ENCODE measurements around the gene PRKRA. TPM values are rescaled to one million over a fixed set of nuclear protein-coding genes. Genes with fewer than 3 reads are reported as not detected.

The PRKRA gene
- polyA plus RNA-seq, 1 of the 3 experiments (the other 2 are of a cell fraction) = 44.3 TPM

DNA sequence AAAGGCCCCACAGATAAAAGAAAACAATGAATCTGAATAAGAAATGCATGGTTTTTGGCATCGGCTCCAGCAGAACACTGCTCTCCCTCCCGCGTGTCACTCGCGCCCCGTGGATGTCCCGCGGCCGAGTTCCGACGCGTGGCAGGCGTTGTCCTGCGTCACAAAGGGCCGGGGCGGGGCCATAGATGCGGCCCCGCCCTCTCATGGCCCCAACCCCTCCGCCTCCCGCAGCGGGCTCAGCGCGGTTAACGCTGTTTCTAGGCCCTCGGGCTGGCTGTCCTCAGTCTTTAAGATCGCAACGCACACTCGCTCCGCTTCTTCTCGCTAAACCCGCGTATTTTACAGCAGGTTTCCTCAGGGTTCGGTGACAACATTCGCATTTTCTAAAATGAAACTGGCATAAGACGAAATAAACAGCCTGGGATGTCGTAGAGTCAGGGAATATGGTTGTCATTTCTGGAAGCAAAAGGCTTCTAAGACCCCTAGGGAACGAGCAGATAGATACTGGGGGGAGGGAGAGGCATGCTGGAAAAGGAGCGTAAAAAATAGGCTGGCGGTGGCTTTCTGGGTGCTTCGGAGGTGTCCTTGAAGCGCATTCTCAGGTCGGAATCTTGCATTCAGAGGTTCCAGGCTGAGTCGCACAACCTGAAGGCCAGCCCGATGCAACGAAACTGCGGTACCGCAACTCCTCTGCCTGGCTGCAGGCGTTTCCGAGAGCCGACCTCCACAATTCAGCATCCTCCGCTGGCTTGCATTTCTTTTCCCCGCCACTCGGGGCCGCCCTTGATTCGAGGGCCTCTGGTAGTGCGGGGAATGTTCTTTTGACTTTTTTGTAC lies 27.7 kb upstream of the PRKRA start, which contains the start of gene FKBP7:
Gene FKBP7, minus strand, starts transcription at position 162 of the 836 bp plus-strand sequence. Its CDS starts 101 bp downstream, at position 61.
- H3K4me2 ChIP-seq = peak within 1 kb of the TSS; percentile 80
- TF ChIP-seq RXRA (IDR thresholded peaks at IDR 0.05; ENCODE audit: borderline replicate concordance, low read depth) (no peak), TEAD4 (IDR thresholded peaks at IDR 0.05; ENCODE audit: borderline replicate concordance, insufficient read depth) (no peak), RFX5 (IDR thresholded peaks at IDR 0.05; ENCODE audit: low read length) (no peak; the same call in 1 of the 2 replicates), SMC3 (IDR thresholded peaks at IDR 0.05; ENCODE audit: low read depth, low read length) (no peak), ELF1 (IDR thresholded peaks at IDR 0.05) (no peak), GATA2 (CRISPR knock-in tag; IDR thresholded peaks at IDR 0.05) (no peak), CHD2 (IDR thresholded peaks at IDR 0.05; ENCODE audit: low read length, partially characterized antibody) (peak; percentile 34), EZH2phosphoT487 (IDR thresholded peaks at IDR 0.05; ENCODE audit: borderline replicate concordance, low read depth) (no peak), PBX3 (IDR thresholded peaks at IDR 0.05) (no peak), JUND (IDR thresholded peaks at IDR 0.05) (no peak), POLR2AphosphoS5 (IDR thresholded peaks at IDR 0.05; ENCODE audit: low read depth, low read length) (peak; percentile 92), TCF12 (IDR thresholded peaks at IDR 0.05) (no peak), NFIC (IDR thresholded peaks at IDR 0.05; ENCODE audit: borderline replicate concordance) (no peak), FOXJ3 (CRISPR knock-in tag; IDR thresholded peaks at IDR 0.05) (no peak), RAD21 (IDR thresholded peaks at IDR 0.05; ENCODE audit: low read length) (no peak), FOXM1 (IDR thresholded peaks at IDR 0.05; ENCODE audit: low read depth) (no peak), MXI1 (IDR thresholded peaks at IDR 0.05; ENCODE audit: low read depth, low read length) (peak; percentile 96), SIN3A (IDR thresholded peaks at IDR 0.05; ENCODE audit: borderline replicate concordance, low read depth, low read length) (peak; percentile 79; the same call in 1 of the 2 replicates), NRF1 (IDR thresholded peaks at IDR 0.05; ENCODE audit: low read depth, low read length) (no peak)
- TF ChIP-seq, protein P1, sequence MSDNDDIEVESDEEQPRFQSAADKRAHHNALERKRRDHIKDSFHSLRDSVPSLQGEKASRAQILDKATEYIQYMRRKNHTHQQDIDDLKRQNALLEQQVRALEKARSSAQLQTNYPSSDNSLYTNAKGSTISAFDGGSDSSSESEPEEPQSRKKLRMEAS (IDR thresholded peaks at IDR 0.05; ENCODE audit: low read depth) = peak; percentile 94
- TF ChIP-seq, protein P2, sequence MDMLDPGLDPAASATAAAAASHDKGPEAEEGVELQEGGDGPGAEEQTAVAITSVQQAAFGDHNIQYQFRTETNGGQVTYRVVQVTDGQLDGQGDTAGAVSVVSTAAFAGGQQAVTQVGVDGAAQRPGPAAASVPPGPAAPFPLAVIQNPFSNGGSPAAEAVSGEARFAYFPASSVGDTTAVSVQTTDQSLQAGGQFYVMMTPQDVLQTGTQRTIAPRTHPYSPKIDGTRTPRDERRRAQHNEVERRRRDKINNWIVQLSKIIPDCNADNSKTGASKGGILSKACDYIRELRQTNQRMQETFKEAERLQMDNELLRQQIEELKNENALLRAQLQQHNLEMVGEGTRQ (IDR thresholded peaks at IDR 0.05; ENCODE audit: borderline replicate concordance, low read depth, low read length) = no peak
- TF ChIP-seq, protein P3, sequence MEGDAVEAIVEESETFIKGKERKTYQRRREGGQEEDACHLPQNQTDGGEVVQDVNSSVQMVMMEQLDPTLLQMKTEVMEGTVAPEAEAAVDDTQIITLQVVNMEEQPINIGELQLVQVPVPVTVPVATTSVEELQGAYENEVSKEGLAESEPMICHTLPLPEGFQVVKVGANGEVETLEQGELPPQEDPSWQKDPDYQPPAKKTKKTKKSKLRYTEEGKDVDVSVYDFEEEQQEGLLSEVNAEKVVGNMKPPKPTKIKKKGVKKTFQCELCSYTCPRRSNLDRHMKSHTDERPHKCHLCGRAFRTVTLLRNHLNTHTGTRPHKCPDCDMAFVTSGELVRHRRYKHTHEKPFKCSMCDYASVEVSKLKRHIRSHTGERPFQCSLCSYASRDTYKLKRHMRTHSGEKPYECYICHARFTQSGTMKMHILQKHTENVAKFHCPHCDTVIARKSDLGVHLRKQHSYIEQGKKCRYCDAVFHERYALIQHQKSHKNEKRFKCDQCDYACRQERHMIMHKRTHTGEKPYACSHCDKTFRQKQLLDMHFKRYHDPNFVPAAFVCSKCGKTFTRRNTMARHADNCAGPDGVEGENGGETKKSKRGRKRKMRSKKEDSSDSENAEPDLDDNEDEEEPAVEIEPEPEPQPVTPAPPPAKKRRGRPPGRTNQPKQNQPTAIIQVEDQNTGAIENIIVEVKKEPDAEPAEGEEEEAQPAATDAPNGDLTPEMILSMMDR (IDR thresholded peaks at IDR 0.05) = peak; percentile 55
- TF ChIP-seq, protein P4, sequence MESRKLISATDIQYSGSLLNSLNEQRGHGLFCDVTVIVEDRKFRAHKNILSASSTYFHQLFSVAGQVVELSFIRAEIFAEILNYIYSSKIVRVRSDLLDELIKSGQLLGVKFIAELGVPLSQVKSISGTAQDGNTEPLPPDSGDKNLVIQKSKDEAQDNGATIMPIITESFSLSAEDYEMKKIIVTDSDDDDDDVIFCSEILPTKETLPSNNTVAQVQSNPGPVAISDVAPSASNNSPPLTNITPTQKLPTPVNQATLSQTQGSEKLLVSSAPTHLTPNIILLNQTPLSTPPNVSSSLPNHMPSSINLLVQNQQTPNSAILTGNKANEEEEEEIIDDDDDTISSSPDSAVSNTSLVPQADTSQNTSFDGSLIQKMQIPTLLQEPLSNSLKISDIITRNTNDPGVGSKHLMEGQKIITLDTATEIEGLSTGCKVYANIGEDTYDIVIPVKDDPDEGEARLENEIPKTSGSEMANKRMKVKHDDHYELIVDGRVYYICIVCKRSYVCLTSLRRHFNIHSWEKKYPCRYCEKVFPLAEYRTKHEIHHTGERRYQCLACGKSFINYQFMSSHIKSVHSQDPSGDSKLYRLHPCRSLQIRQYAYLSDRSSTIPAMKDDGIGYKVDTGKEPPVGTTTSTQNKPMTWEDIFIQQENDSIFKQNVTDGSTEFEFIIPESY (IDR thresholded peaks at IDR 0.05; ENCODE audit: borderline replicate concordance, low read depth) = no peak
- TF ChIP-seq, protein P5, sequence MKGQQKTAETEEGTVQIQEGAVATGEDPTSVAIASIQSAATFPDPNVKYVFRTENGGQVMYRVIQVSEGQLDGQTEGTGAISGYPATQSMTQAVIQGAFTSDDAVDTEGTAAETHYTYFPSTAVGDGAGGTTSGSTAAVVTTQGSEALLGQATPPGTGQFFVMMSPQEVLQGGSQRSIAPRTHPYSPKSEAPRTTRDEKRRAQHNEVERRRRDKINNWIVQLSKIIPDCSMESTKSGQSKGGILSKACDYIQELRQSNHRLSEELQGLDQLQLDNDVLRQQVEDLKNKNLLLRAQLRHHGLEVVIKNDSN (IDR thresholded peaks at IDR 0.05; ENCODE audit: borderline replicate concordance, low read depth) = no peak

More for the DNA sequence above, 27.7 kb upstream of the PRKRA start, which contains the start of gene FKBP7:
- DNase-seq = peak; percentile 90
- Histone ChIP-seq H3K4me3 (ENCODE audit: low read depth in 2 of 2, low read length in 1 of 2) (peak within 1 kb of the TSS; percentile 62 to 93), H3K9me2 (no peaks in the 10 kb centered on the region), H3K9me3 (no peaks in the 10 kb centered on the region), H3K27ac (ENCODE audit: low read depth in 2 of 2, low read length in 1 of 2) (peak within 1 kb of the TSS; percentile 78 to 91), H3K36me3 (replicated peaks in 1 of 2; ENCODE audit: control insufficient read depth in 1 of 2, insufficient read depth in 2 of 2, low read length in 1 of 2) (peaks cover 0 to 5% of the 10 kb centered on the region in 2 experiments), H3K9ac (peak within 1 kb of the TSS; percentile 89), H4K20me1 (ENCODE audit: insufficient read depth) (peaks cover 27% of the 10 kb centered on the region), H3K27me3 (ENCODE audit: insufficient read depth) (no peaks in the 10 kb centered on the region), H3K79me2 (ENCODE audit: insufficient read depth) (peaks cover 64% of the 10 kb centered on the region), H2AFZ (ENCODE audit: low read depth) (peak within 1 kb of the TSS; percentile 95), H3K4me1 (ENCODE audit: control insufficient read depth in 1 of 2, insufficient read depth in 2 of 2, low read depth in 1 of 2, low read length in 1 of 2) (peaks cover 17 to 21% of the 10 kb centered on the region in 2 experiments), H3F3A (replicated peaks; ENCODE audit: insufficient read depth) (peaks cover 16% of the 10 kb centered on the region)
- POLR2A ChIA-PET = interaction anchor here (1.5 kb wide), 1 partner anchor 28 kb away, joined by 8 read pairs; the partner anchor contains the start of genes PJVK and PRKRA
- WGBS (ENCODE audit: low lambda C conversion rate) = 33% methylated on average over 51 of the region's 56 CpGs
- CTCF ChIA-PET = interaction anchor here (0.6 to 1.5 kb wide), 4 partner anchors 28 to 741 kb away, joined by 3 to 4 read pairs (median 3); partner anchors contain the start of genes PJVK and PRKRA

Data from SK-N-SH (cell line).